GM19193 (cell line): ENCODE results near the gene PRKCD.

Experiments used
- POLR2A ChIP-seq: IDR thresholded peaks from 4 replicates; pipeline ENCODE4 v1.6.1; 2011; ENCODE audit not compliant: insufficient read depth, insufficient read length; ENCODE audit errors: extremely low read depth

PRKCD gene

GRCh38 chr3:53232641-53233377 is 71.8 kb downstream of the PRKCD start:
- TF ChIP-seq POLR2A: no peak

GRCh38 chr3:53234130-53234840 is 73.3 kb downstream of the PRKCD start:
- TF ChIP-seq POLR2A: no peak

GRCh38 chr3:53234841-53235232 is 73.8 kb downstream of the PRKCD start:
- TF ChIP-seq POLR2A: no peak

GRCh38 chr3:53235545-53235944 is 74.5 kb downstream of the PRKCD start:
- TF ChIP-seq POLR2A: no peak

- no peak for TF ChIP-seq POLR2A
Observed at GRCh38 chr3:53236112-53236841, 75.3 kb downstream of the PRKCD start.

- TF ChIP-seq POLR2A: no peak
Observed at GRCh38 chr3:53238051-53238850, 77.2 kb downstream of the PRKCD start.

- TF ChIP-seq POLR2A: no peak
Observed at GRCh38 chr3:53238886-53239285, 77.9 kb downstream of the PRKCD start.

- no peak for TF ChIP-seq POLR2A
Observed at GRCh38 chr3:53239800-53240199, 78.8 kb downstream of the PRKCD start.

- TF ChIP-seq POLR2A: no peak
Observed at GRCh38 chr3:53240989-53241972, 80.3 kb downstream of the PRKCD start.

- no peak for TF ChIP-seq POLR2A
Observed at GRCh38 chr3:53242155-53242554, 81.1 kb downstream of the PRKCD start.
